ENCODE data around the gene TBP.

TBP gene

DNA sequence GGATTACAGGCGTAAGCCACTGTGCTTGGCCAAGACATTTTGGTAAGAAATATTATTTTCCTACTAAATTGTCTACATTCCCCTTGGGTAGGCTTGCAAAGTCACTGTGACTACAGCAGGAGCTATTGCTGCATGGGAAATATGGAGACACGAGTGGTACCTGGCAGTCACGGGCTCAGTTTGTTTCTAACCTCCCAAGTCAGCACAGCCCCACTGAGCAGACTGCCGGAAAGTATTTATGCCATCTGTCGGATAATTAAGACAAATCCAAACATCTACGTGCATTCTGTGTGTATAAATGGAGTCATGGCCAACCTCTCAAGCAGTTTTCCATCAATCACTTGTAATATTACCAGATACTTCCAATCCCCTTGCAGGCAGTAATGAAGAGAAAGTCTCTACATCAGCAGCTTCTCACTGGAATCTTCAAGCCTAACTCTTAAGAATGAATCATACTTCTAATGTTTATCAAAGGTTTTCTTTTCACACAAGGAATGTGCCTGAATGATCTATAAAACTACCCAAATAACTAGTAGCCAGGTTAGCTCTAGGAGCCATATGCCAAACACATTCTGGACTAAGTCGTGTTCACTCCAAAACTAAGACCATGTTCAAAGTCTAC lies 21.2 kb upstream of the TBP start:
- no peaks in the 10 kb centered on the region for H3K27me3 Mint-ChIP-seq (ENCODE audit: low read depth)
- TF ChIP-seq, protein P1, sequence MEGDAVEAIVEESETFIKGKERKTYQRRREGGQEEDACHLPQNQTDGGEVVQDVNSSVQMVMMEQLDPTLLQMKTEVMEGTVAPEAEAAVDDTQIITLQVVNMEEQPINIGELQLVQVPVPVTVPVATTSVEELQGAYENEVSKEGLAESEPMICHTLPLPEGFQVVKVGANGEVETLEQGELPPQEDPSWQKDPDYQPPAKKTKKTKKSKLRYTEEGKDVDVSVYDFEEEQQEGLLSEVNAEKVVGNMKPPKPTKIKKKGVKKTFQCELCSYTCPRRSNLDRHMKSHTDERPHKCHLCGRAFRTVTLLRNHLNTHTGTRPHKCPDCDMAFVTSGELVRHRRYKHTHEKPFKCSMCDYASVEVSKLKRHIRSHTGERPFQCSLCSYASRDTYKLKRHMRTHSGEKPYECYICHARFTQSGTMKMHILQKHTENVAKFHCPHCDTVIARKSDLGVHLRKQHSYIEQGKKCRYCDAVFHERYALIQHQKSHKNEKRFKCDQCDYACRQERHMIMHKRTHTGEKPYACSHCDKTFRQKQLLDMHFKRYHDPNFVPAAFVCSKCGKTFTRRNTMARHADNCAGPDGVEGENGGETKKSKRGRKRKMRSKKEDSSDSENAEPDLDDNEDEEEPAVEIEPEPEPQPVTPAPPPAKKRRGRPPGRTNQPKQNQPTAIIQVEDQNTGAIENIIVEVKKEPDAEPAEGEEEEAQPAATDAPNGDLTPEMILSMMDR (IDR thresholded peaks at IDR 0.05; ENCODE audit: unreplicated experiment in 3 of 3) = no peak
- peaks cover 10% of the 10 kb centered on the region for H3K4me1 Mint-ChIP-seq
- no peaks in the 10 kb centered on the region for H3K9me3 Mint-ChIP-seq
- peaks cover 38% of the 10 kb centered on the region for H3K36me3 Mint-ChIP-seq (ENCODE audit: low read depth)
- no peak overlapping the region for H3K4me3 Mint-ChIP-seq
- no peak overlapping the region for H3K27ac Mint-ChIP-seq

DNA sequence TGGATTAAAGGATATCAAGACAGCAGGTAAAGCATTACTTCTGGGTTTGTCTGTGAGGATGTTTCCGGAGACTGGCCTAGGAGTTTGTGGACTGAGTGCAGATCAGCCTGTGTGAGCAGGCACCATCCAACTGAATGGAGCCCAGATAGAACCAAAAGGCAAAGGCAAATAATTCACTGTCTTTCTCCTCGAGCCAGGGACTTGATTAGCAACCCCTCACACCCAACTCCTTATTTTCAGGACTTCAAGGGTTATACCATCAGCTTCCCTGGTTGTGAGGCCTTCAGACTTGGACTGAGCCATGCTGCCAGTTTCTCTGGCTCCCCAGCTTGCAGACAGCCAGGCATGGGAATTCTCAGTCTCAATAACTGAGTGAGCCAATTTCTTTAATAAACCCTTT lies 20.4 kb upstream of the TBP start:
- Mint-ChIP-seq H3K4me1 (peaks cover 10% of the 10 kb centered on the region), H3K27me3 (ENCODE audit: low read depth) (no peaks in the 10 kb centered on the region), H3K9me3 (no peaks in the 10 kb centered on the region), H3K27ac (no peak overlapping the region), H3K36me3 (ENCODE audit: low read depth) (peaks cover 42% of the 10 kb centered on the region), H3K4me3 (no peak overlapping the region)
- TF ChIP-seq, protein P1 (IDR thresholded peaks at IDR 0.05; ENCODE audit: unreplicated experiment in 3 of 3) = no peak

DNA sequence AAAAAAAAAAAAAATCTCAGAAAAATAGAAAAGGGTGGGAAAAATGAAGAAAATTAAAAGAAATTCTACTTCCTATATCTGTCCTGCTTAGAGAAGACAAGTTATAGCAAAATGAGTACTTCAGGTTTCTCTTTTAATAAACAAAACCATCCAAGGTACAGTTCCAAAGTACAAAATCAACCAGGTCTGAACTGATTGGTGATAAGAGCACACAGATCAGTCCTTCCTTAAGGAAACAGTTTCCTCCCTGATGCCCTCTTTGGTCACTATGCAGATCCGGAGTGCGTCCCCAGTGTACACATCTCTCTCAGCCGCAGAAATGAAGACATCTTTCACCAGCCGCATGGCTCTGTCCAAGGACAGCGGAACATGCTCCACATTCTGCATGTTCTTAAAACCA lies 19.2 kb upstream of the TBP start:
- H3K36me3 Mint-ChIP-seq (ENCODE audit: low read depth) = peaks cover 52% of the 10 kb centered on the region
- TF ChIP-seq, protein P1 (IDR thresholded peaks at IDR 0.05; ENCODE audit: unreplicated experiment in 3 of 3) = no peak
- no peak overlapping the region for H3K27ac Mint-ChIP-seq
- H3K4me1 Mint-ChIP-seq = peaks cover 6% of the 10 kb centered on the region
- no peaks in the 10 kb centered on the region for H3K27me3 Mint-ChIP-seq (ENCODE audit: low read depth)
- H3K9me3 Mint-ChIP-seq = no peaks in the 10 kb centered on the region
- H3K4me3 Mint-ChIP-seq = no peak overlapping the region

DNA sequence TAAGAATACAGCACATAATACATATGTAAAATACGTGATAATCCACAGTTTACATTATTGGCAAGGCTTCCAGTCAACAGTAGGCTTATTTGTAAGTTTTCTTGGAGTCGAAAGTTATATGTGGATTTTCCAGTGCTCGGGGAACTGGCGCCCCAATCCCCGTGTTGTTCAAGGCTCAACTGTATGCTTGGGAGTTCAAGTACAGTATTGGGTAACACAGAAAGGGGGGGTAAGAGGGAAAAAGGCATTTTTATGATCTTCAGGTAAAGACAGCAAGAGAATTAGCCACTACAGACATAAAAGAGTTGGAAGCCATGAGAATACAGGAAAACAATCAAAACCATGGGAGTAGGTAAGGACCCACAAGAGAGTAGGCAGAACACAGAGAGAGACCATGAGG lies 17.5 kb upstream of the TBP start:
- Mint-ChIP-seq H3K27ac (no peak overlapping the region), H3K4me3 (no peak overlapping the region), H3K9me3 (no peaks in the 10 kb centered on the region), H3K27me3 (ENCODE audit: low read depth) (no peaks in the 10 kb centered on the region), H3K4me1 (peaks cover 4% of the 10 kb centered on the region), H3K36me3 (ENCODE audit: low read depth) (peaks cover 68% of the 10 kb centered on the region)
- TF ChIP-seq, protein P1 (IDR thresholded peaks at IDR 0.05; ENCODE audit: unreplicated experiment in 3 of 3) = no peak

DNA sequence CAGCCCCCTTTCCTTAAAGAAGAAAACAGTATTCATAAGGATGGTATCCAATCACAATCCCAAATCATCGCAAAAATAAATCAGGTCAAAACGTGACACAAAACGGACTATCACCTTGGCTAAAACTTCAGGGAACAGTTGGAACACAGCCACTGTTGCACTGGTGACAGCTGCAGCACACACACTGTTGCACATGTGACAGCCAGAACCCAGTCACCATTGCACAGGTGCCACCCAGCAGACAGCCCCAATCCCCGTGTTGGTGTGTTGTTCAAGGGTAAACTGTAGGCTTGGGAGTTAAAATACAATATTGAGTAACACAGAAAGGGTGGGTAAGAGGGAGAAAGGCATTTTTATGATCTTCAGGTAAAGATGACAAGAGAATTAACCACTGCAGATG lies 16.8 kb upstream of the TBP start:
- H3K9me3 Mint-ChIP-seq = no peaks in the 10 kb centered on the region
- H3K27me3 Mint-ChIP-seq (ENCODE audit: low read depth) = no peaks in the 10 kb centered on the region
- no peak overlapping the region for H3K27ac Mint-ChIP-seq
- no peak overlapping the region for H3K4me3 Mint-ChIP-seq
- TF ChIP-seq, protein P1 (IDR thresholded peaks at IDR 0.05; ENCODE audit: unreplicated experiment in 3 of 3) = no peak
- peaks cover 72% of the 10 kb centered on the region for H3K36me3 Mint-ChIP-seq (ENCODE audit: low read depth)
- H3K4me1 Mint-ChIP-seq = peaks cover 4% of the 10 kb centered on the region

DNA sequence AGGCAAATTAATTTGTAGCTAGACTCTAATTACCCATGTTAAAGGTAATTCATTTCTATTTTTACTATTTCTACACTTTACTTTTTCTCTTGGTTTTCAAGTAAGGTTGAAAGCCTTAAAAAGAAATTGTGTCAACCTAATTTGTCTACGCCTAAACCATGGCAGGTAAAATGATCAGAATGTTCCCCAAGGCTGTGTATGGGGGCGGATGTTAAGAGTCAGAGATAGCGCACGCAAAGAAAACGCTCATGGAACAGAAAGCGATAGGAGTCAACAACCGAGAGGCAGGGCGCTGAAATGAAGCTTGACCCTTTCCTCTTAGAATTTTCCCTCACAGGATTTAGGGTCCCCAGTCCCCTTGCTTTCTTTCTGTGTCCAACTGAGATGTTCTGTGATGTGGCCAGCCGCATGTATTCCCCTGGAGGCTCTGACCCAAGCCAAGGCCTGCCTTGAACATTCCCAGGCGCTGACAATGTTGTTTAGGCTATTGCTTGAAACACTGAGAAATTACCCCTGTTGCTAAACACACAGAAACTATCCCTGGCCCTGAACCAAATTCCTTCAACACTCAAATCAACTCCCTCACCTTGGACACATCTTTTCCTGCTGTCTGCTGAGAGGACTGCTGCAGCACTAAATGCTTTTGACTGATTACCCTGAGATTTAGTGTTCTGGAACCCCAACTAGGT lies 12.0 kb upstream of the TBP start:
- no peaks in the 10 kb centered on the region for H3K9me3 Mint-ChIP-seq
- no peaks in the 10 kb centered on the region for H3K27me3 Mint-ChIP-seq (ENCODE audit: low read depth)
- H3K4me1 Mint-ChIP-seq = peaks cover 4% of the 10 kb centered on the region
- no peak overlapping the region for H3K4me3 Mint-ChIP-seq
- peaks cover 84% of the 10 kb centered on the region for H3K36me3 Mint-ChIP-seq (ENCODE audit: low read depth)
- TF ChIP-seq, protein P1 (IDR thresholded peaks at IDR 0.05; ENCODE audit: unreplicated experiment in 3 of 3) = no peak
- no peak overlapping the region for H3K27ac Mint-ChIP-seq

Data from nephron (organoid).